GM12878 (cell line): ENCODE data around the gene USP4. TPM values are rescaled to one million over a fixed set of nuclear protein-coding genes. Genes with fewer than 3 reads are reported as not detected.
A peak's percentile ranks its signal among the peaks of the same experiment; 100 is the strongest.

Experiments used
- ATAC-seq: fragments of 200-7000 bp; cut with Tn5 transposase; 3 replicates; pipeline ENCODE4 v1.9.1; 2020; ENCODE audit warnings: mild to moderate bottlenecking, moderate library complexity
- BruUV-seq: library from RNA; stranded (reverse); fragments of 400-500 nt; replicated peaks from 2 replicates; lab custom pipeline; 2021; lab: Mats Ljungman, UMichigan
- CTCF ChIA-PET: fragments of 300-600 bp; sonication (Branson Sonifier 250); formaldehyde crosslinking; extraction: SDS; loops from one replicate; lab custom pipeline; 2021; ENCODE audit warnings: inconsistent platforms; lab: Yijun Ruan, JAX
- POLR2A ChIA-PET: fragments of 350-600 bp; formaldehyde crosslinking; extraction: SDS; loops from one replicate; lab custom pipeline; 2021; ENCODE audit warnings: inconsistent platforms; lab: Charles Lee
- RAD21 ChIA-PET: fragments of 300-600 bp; sonication (Branson Sonifier 250); formaldehyde crosslinking; loops from one replicate; lab custom pipeline; 2023; ENCODE audit warnings: antibody characterized with exemption; ENCODE audit not compliant: unreplicated experiment; lab: Charles Lee
- SMC1A ChIA-PET: fragments of 300-600 bp; sonication (Branson Sonifier 250); formaldehyde crosslinking; loops from one replicate; lab custom pipeline; 2023; ENCODE audit not compliant: unreplicated experiment, uncharacterized antibody; lab: Charles Lee
- DNase-seq: peaks from one replicate; pipeline ENCODE4 v3.0.0-alpha.2; 2011; ENCODE audit warnings: low read depth, low spot score
- FAIRE-seq: peaks from 3 replicates; lab custom pipeline; 2011; peaks lifted over from hg19 to GRCh38; lab: Jason Lieb, UNC
- H2AFZ ChIP-seq: 2 replicates; pipeline ENCODE4 v1.6.0; 2011; ENCODE audit warnings: low read depth, low read length, control low read depth; ENCODE audit not compliant: control insufficient read depth
- H3K27ac ChIP-seq: 2 replicates; pipeline ENCODE4 v1.5.1; 2011; ENCODE audit warnings: control low read depth; ENCODE audit not compliant: control insufficient read depth, insufficient read depth
- H3K27me3 ChIP-seq, 2 experiments: replicated peaks in 1 of 2; 2 replicates each; pipeline versions ENCODE4 v1.6.0 to v1.6.1; 2011; ENCODE audit warnings: low read length in 1 of 2; ENCODE audit not compliant: control insufficient read depth in 2 of 2, insufficient read depth in 2 of 2
- H3K36me3 ChIP-seq, 2 experiments: 2 replicates each; pipeline ENCODE4 v1.5.1; 2011; ENCODE audit warnings: low read length in 1 of 2; ENCODE audit not compliant: control insufficient read depth in 2 of 2, insufficient read depth in 2 of 2
- H3K4me1 ChIP-seq: 2 replicates; pipeline ENCODE4 v1.6.1; 2011; ENCODE audit warnings: mild to moderate bottlenecking, low read length, moderate library complexity, mixed read lengths; ENCODE audit not compliant: control insufficient read depth, insufficient read depth
- H3K4me2 ChIP-seq: 2 replicates; pipeline ENCODE4 v1.6.0; 2011; ENCODE audit warnings: control low read depth; ENCODE audit not compliant: control insufficient read depth, insufficient read depth
- H3K4me3 ChIP-seq: fragments of 200-600 bp; sonication (generic); 2 replicates; pipeline ENCODE4 v1.5.1; 2016
- H3K79me2 ChIP-seq: 2 replicates; pipeline ENCODE4 v1.6.0; 2011; ENCODE audit warnings: low read length; ENCODE audit not compliant: control insufficient read depth, insufficient read depth
- H3K9ac ChIP-seq: 2 replicates; pipeline ENCODE4 v1.8.0; 2011; ENCODE audit warnings: low read length, control low read depth, mixed read lengths; ENCODE audit not compliant: control insufficient read depth, insufficient read depth
- H3K9me3 ChIP-seq: replicated peaks from 3 replicates; pipeline ENCODE4 v1.5.1; 2011; ENCODE audit warnings: mild to moderate bottlenecking, low read length; ENCODE audit not compliant: control insufficient read depth, insufficient read depth
- H4K20me1 ChIP-seq: 2 replicates; pipeline ENCODE4 v1.6.0; 2011; ENCODE audit not compliant: control insufficient read depth, insufficient read depth
- CBX3 ChIP-seq: fragments of 200-600 bp; sonication (generic); IDR thresholded peaks from 2 replicates; pipeline ENCODE4 v1.6.1; 2016; ENCODE audit warnings: low read depth, borderline replicate concordance
- CHD2 ChIP-seq: IDR thresholded peaks from 2 replicates; pipeline ENCODE4 v1.6.1; 2011; ENCODE audit warnings: low read depth, low read length, improper control_type of control experiment, borderline replicate concordance
- ETV6 ChIP-seq, 2 experiments: fragments of 450-650 bp in 1 of 2; IDR thresholded peaks in 1 of 2; conservative IDR thresholded peaks in 1 of 2; 2 replicates each; pipeline ENCODE4 v1.6.1; 2014; ENCODE audit warnings: antibody characterized with exemption in 1 of 2, borderline replicate concordance in 1 of 2, low read depth in 1 of 2, mild to moderate bottlenecking in 1 of 2, moderate library complexity in 1 of 2
- GATAD2B ChIP-seq: fragments of 450-650 bp; conservative IDR thresholded peaks from 2 replicates; pipeline ENCODE4 v1.6.1; 2017; ENCODE audit warnings: low read depth, mild to moderate bottlenecking, moderate library complexity
- HDAC2 ChIP-seq: fragments of 200-600 bp; sonication (generic); IDR thresholded peaks from 2 replicates; pipeline ENCODE4 v1.6.1; 2017
- LARP7 ChIP-seq: fragments of 450-650 bp; IDR thresholded peaks from 2 replicates; pipeline ENCODE4 v1.6.1; 2017; ENCODE audit warnings: mild to moderate bottlenecking
- SIN3A ChIP-seq: IDR thresholded peaks from 2 replicates; pipeline ENCODE4 v1.6.1; 2012; ENCODE audit warnings: low read depth, low read length, improper control_type of control experiment
- TCF12 ChIP-seq: IDR thresholded peaks from 2 replicates; pipeline ENCODE4 v1.6.1; 2011; ENCODE audit warnings: low read depth, mild to moderate bottlenecking, low read length
- YBX1 ChIP-seq: fragments of 450-650 bp; IDR thresholded peaks from 2 replicates; pipeline ENCODE4 v1.6.1; 2016; ENCODE audit warnings: antibody characterized with exemption
- ZBED1 ChIP-seq: IDR thresholded peaks from 2 replicates; pipeline ENCODE4 v1.6.1; 2016; ENCODE audit warnings: borderline replicate concordance
- ZNF217 ChIP-seq: fragments of 450-650 bp; IDR thresholded peaks from 2 replicates; pipeline ENCODE4 v1.6.1; 2017; ENCODE audit warnings: antibody characterized with exemption, mild to moderate bottlenecking
- ZSCAN29 ChIP-seq: fragments of 450-650 bp; IDR thresholded peaks from 2 replicates; pipeline ENCODE4 v1.6.1; 2017; ENCODE audit warnings: mild to moderate bottlenecking, moderate library complexity
- WGBS: methylation state at CpG from one replicate; pipeline ENCODE4 v1.1.6; 2016; ENCODE audit warnings: low lambda C conversion rate; ENCODE audit not compliant: insufficient replicate concordance, insufficient coverage; ENCODE audit errors: missing lambda C conversion rate; 5-methylcytosine and 5-hydroxymethylcytosine counted together
- in situ Hi-C: fragments of 300-500 bp; cut with MboI; formaldehyde crosslinking; loops from 9 replicates; pipeline ENCODE4 v1.14.3; 2018; ENCODE audit warnings: mixed read lengths
- intact Hi-C: fragments of 100-400 bp; cut with micrococcal nuclease; formaldehyde crosslinking; loops from one replicate; pipeline ENCODE4 v1.14.2; 2022; ENCODE audit not compliant: unreplicated experiment
- polyA plus RNA-seq, 11 experiments: library from polyadenylated mRNA; depleted of rRNA in 4 of 11; unstranded in 6 of 11; stranded (reverse) in 5 of 11; fragments of >200 nt; fragmentation: Nextera tagmentation in 4 of 11; fragmentation: Illumina TruSeq in 1 of 11; extraction: Ambion mirVana in 4 of 11; extraction: Trizol in 1 of 11; gene quantifications; 1 replicate in 1 of 11; 2 replicates in 10 of 11; pipeline versions ENCODE4 v1.2.1 to v1.2.3, GENCODE V29; 2011 to 2016; ENCODE audit warnings: inconsistent platforms in 2 of 11, missing spikeins in 2 of 11, low read depth in 1 of 11
- total RNA-seq, 4 experiments: library from RNA; depleted of rRNA in 3 of 4; stranded (reverse); fragments of >200 nt in 3 of 4; fragmentation: Illumina TruSeq in 1 of 4; extraction: Trizol in 1 of 4; gene quantifications; 2 replicates each; pipeline versions ENCODE4 v1.2.1 to v1.2.3, GENCODE V29; 2013 to 2021
- TF ChIP-seq, protein P1 (sequence below): IDR thresholded peaks from 2 replicates; pipeline ENCODE4 v1.6.1; 2012; ENCODE audit warnings: mild to moderate bottlenecking, low read depth, low read length
- TF ChIP-seq, protein P2 (sequence below): fragments of 450-650 bp; conservative IDR thresholded peaks from 2 replicates; pipeline ENCODE4 v1.6.1; 2017; ENCODE audit warnings: mild to moderate bottlenecking, moderate library complexity
- TF ChIP-seq, protein P3 (sequence below): fragments of 450-650 bp; IDR thresholded peaks from 2 replicates; pipeline ENCODE4 v1.6.1; 2017; ENCODE audit warnings: mild to moderate bottlenecking

Gene USP4
- total and polyA plus RNA-seq, 10 of the 15 experiments (the other 5 are each of a cell fraction or from before 2014, with no cell fraction given), result 26.5 to 77.1 (median 66.0) TPM

DNA sequence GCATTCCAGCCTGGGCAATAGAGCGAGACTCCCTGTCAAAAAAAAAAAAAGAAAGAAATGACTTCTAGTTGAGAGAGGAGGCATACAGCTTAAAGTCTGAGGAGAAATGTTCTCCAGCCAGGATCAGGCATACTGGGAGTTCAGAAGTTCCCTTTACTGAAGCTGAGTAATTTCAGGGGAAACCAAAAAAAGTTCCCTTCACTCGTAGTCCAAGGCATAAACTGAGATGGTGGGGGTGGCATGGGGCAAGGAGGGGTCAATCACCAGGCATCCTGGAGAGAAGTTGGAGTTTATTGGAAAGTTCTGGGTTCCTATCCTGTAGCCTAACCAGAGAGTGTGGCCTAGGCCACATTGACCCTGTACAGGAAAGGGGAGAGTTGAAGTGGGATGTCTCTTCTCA, 12.4 kb upstream of the USP4 start (continued):
- no peak for TF ChIP-seq GATAD2B
- no peak for TF ChIP-seq YBX1
- no peak for TF ChIP-seq ZSCAN29
- no peak for TF ChIP-seq SIN3A

DNA sequence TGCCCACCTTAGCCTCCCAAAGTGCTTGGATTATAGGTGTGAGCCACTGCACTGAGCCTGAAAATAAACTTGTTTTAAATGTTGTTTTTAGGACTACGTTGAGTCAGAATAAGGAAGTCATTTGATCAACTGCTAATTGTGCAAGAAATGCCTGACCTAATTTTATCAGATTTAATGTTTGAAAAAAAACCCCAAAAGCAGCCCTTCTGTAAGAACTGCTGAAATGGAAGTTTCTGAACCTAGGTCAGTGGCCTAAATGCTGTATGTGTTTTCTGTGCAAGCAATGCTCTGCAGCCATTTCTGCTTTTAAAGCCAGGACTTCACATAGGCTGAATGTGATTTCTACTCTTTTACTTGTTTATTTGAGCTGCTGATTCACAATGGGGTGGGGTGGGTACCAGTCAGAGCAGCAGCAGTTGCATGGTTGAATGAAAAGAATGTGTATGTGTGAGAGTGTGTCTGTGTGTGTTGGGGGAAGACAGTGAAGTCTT, 11.7 kb upstream of the USP4 start:
- Histone ChIP-seq H3K4me3 (no peak overlapping the region), H3K27ac (peak overlapping the region; percentile 38; the same call in 1 of the 2 replicates), H3K36me3 (peaks cover 2 to 8% of the 10 kb centered on the region in 2 experiments; a peak in 3 of 4 replicates), H4K20me1 (no peaks in the 10 kb centered on the region), H3K4me1 (peaks cover 27% of the 10 kb centered on the region), H3K4me2 (peak overlapping the region; percentile 8; the same call in 1 of the 2 replicates), H3K27me3 (no peaks in the 10 kb centered on the region), H3K9me3 (no peaks in the 10 kb centered on the region), H3K79me2 (peaks cover 9% of the 10 kb centered on the region), H3K9ac (peak overlapping the region; percentile 15; the same call in 1 of the 2 replicates), H2AFZ (peak overlapping the region; percentile 20)
- RAD21 ChIA-PET, result interaction anchor here (0.7 to 4.3 kb wide), 6 partner anchors 9 to 97 kb away, joined by 3 to 23 read pairs (median 4); partner anchors contain the start of genes NICN1, RHOA, TCTA and USP4
- FAIRE-seq (no peak), ATAC-seq (peak; percentile 45), DNase-seq (no peak)
- no TSS peak for BruUV-seq
- CTCF ChIA-PET, result interaction anchor here (0.9 to 1.2 kb wide), 3 partner anchors 8 to 12 kb away, joined by 3 to 6 read pairs (median 6); partner anchors contain the start of gene USP4
- POLR2A ChIA-PET, result interaction anchor here (0.5 to 1.9 kb wide), 6 partner anchors 9 to 89 kb away, joined by 3 to 10 read pairs (median 4); partner anchors contain the start of genes RHOA, TCTA and USP4
- WGBS, result 0% methylated on average over 1 of the region's 1 CpG
- in situ Hi-C loops, result no loop called here
- intact Hi-C loops, result no loop called here
- SMC1A ChIA-PET, result interaction anchor here (1.0 to 2.9 kb wide), 3 partner anchors 10 to 60 kb away, joined by 3 to 16 read pairs (median 5); partner anchors contain the start of genes RHOA, TCTA and USP4
- TF ChIP-seq, protein P1, sequence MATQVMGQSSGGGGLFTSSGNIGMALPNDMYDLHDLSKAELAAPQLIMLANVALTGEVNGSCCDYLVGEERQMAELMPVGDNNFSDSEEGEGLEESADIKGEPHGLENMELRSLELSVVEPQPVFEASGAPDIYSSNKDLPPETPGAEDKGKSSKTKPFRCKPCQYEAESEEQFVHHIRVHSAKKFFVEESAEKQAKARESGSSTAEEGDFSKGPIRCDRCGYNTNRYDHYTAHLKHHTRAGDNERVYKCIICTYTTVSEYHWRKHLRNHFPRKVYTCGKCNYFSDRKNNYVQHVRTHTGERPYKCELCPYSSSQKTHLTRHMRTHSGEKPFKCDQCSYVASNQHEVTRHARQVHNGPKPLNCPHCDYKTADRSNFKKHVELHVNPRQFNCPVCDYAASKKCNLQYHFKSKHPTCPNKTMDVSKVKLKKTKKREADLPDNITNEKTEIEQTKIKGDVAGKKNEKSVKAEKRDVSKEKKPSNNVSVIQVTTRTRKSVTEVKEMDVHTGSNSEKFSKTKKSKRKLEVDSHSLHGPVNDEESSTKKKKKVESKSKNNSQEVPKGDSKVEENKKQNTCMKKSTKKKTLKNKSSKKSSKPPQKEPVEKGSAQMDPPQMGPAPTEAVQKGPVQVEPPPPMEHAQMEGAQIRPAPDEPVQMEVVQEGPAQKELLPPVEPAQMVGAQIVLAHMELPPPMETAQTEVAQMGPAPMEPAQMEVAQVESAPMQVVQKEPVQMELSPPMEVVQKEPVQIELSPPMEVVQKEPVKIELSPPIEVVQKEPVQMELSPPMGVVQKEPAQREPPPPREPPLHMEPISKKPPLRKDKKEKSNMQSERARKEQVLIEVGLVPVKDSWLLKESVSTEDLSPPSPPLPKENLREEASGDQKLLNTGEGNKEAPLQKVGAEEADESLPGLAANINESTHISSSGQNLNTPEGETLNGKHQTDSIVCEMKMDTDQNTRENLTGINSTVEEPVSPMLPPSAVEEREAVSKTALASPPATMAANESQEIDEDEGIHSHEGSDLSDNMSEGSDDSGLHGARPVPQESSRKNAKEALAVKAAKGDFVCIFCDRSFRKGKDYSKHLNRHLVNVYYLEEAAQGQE, result no peak
- TF ChIP-seq CHD2, result no peak
- TF ChIP-seq ZNF217, result no peak
- TF ChIP-seq, protein P2, sequence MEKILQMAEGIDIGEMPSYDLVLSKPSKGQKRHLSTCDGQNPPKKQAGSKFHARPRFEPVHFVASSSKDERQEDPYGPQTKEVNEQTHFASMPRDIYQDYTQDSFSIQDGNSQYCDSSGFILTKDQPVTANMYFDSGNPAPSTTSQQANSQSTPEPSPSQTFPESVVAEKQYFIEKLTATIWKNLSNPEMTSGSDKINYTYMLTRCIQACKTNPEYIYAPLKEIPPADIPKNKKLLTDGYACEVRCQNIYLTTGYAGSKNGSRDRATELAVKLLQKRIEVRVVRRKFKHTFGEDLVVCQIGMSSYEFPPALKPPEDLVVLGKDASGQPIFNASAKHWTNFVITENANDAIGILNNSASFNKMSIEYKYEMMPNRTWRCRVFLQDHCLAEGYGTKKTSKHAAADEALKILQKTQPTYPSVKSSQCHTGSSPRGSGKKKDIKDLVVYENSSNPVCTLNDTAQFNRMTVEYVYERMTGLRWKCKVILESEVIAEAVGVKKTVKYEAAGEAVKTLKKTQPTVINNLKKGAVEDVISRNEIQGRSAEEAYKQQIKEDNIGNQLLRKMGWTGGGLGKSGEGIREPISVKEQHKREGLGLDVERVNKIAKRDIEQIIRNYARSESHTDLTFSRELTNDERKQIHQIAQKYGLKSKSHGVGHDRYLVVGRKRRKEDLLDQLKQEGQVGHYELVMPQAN, result no peak
- TF ChIP-seq, protein P3, sequence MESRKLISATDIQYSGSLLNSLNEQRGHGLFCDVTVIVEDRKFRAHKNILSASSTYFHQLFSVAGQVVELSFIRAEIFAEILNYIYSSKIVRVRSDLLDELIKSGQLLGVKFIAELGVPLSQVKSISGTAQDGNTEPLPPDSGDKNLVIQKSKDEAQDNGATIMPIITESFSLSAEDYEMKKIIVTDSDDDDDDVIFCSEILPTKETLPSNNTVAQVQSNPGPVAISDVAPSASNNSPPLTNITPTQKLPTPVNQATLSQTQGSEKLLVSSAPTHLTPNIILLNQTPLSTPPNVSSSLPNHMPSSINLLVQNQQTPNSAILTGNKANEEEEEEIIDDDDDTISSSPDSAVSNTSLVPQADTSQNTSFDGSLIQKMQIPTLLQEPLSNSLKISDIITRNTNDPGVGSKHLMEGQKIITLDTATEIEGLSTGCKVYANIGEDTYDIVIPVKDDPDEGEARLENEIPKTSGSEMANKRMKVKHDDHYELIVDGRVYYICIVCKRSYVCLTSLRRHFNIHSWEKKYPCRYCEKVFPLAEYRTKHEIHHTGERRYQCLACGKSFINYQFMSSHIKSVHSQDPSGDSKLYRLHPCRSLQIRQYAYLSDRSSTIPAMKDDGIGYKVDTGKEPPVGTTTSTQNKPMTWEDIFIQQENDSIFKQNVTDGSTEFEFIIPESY, result no peak
- no peak for TF ChIP-seq ZBED1
- no peak for TF ChIP-seq TCF12
- TF ChIP-seq CBX3, result no peak
- no peak for TF ChIP-seq LARP7
- TF ChIP-seq HDAC2, result no peak
- TF ChIP-seq ETV6 (conservative IDR thresholded peaks at IDR 0.05 in 1 of 2, IDR thresholded peaks at IDR 0.05 in 1 of 2; ENCODE audit: borderline replicate concordance in 1 of 2, low read depth in 1 of 2), result no peak
